Omental fat pad (tissue), 4 donors: ENCODE measurements around the gene MROH2B. TPM values are rescaled to one million over a fixed set of nuclear protein-coding genes. Genes with fewer than 3 reads are reported as not detected.

Experiments used
- ATAC-seq: fragments of 150-250 bp; one replicate; pipeline ENCODE4 v1.9.1; 2016; ENCODE audit warnings: mild to moderate bottlenecking, moderate library complexity; ENCODE audit not compliant: low FRiP score
- DNase-seq: peaks from one replicate; pipeline ENCODE4 v3.0.0-alpha.2; 2019; ENCODE audit warnings: low spot score
- total RNA-seq, 4 donors: library from RNA; depleted of rRNA; stranded (reverse); fragments of >200 nt; gene quantifications; one replicate each; pipeline ENCODE4 v1.1.0, GENCODE V29; 2016
- TF ChIP-seq, protein P1 (sequence below), 3 donors: fragments of 450-650 bp; IDR thresholded peaks; one replicate each; pipeline ENCODE4 v1.5.1; 2016 to 2017; ENCODE audit warnings: antibody characterized with exemption in 3 of 3, mild to moderate bottlenecking in 3 of 3, moderate library complexity in 2 of 3

Gene MROH2B
- not detected for total RNA-seq

DNA sequence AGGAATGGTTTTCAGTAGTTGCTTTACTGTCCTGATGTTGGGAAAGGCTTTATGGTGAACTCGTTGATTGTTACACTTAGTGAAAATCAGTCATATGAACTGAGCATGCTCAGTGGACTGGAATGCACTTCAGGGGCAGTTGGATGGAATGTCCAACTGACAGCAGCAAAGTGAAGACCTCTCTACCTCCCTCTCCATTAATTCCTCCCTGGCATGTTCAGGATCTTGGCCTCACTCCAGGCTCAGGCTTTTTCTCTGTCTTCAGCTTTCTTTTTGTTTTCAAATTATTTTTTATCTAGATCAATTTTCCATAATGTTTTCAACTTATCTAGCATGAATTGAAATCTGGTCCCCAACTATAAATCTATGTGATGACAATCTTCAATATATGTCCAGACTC lies at the start of gene MROH2B:
MROH2B (minus strand) TSS at position 101 of the 400 bp plus-strand sequence. CDS start 490 bp downstream, outside the sequence.
- DNase-seq (no peak), ATAC-seq (no peak)
- TF ChIP-seq, protein P1, sequence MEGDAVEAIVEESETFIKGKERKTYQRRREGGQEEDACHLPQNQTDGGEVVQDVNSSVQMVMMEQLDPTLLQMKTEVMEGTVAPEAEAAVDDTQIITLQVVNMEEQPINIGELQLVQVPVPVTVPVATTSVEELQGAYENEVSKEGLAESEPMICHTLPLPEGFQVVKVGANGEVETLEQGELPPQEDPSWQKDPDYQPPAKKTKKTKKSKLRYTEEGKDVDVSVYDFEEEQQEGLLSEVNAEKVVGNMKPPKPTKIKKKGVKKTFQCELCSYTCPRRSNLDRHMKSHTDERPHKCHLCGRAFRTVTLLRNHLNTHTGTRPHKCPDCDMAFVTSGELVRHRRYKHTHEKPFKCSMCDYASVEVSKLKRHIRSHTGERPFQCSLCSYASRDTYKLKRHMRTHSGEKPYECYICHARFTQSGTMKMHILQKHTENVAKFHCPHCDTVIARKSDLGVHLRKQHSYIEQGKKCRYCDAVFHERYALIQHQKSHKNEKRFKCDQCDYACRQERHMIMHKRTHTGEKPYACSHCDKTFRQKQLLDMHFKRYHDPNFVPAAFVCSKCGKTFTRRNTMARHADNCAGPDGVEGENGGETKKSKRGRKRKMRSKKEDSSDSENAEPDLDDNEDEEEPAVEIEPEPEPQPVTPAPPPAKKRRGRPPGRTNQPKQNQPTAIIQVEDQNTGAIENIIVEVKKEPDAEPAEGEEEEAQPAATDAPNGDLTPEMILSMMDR (IDR thresholded peaks at IDR 0.05), result no peak

DNA sequence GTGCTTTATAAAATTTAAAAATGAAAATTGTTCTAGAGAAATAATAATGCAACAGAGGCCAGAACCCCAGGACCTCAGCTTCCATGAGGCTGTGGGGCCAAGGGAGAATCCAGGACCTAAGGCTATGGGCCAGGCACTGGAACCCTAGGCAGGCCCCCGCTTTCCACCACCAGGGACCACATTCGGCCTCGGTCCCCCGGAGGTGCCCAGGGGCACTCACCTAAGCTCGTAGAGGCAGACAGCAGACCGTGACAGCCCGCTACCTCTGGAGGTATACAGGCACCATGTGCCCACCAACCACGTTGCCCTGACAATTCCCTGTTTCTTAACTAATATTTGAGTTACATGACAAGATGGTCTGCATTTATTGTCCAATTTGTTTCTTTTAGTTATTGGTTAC lies 49.5 kb upstream of the MROH2B start:
- TF ChIP-seq, protein P1 (IDR thresholded peaks at IDR 0.05), result no peak
- ATAC-seq (no peak), DNase-seq (no peak)

DNA sequence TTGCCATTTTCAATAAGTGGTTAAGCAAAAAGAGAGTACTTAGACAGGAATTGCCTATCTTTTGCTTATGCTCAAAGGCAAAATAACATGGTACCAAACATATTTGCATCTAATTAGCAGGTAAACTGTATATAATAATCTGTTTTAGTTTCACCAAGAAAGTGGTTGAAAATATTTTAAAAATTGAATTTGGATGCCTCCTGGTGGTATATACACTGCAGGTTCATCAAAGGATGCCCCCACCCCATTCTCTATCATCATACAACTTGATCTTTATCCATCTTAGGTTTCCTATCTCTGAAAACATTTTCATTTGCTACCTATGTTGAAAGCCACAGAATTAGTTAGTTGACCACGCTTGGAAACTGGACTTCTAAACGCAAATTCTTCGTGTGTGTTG lies 47.0 kb upstream of the MROH2B start:
- TF ChIP-seq, protein P1 (IDR thresholded peaks at IDR 0.05), result no peak
- ATAC-seq, result no peak
- no peak for DNase-seq

DNA sequence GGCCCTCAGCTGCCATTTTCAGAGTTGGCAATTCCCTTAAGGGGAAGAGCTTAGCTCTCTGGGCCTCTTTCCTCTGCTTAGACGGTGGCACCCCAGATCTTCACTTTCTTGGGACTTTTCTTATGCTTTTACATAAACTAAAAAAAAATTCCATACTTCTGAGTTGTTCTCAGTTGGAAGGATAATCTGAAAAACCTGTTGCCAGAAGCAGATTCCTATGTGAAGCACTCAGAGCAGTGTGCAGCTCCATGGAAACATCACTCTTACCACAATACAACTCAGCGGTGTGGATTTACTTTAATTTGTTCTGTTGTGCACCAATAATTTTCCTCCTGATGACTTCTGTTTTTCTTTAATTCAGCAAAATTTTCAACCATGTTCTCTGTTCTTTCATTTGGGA lies 44.1 kb upstream of the MROH2B start:
- TF ChIP-seq, protein P1 (IDR thresholded peaks at IDR 0.05), result no peak
- DNase-seq (no peak), ATAC-seq (no peak)

DNA sequence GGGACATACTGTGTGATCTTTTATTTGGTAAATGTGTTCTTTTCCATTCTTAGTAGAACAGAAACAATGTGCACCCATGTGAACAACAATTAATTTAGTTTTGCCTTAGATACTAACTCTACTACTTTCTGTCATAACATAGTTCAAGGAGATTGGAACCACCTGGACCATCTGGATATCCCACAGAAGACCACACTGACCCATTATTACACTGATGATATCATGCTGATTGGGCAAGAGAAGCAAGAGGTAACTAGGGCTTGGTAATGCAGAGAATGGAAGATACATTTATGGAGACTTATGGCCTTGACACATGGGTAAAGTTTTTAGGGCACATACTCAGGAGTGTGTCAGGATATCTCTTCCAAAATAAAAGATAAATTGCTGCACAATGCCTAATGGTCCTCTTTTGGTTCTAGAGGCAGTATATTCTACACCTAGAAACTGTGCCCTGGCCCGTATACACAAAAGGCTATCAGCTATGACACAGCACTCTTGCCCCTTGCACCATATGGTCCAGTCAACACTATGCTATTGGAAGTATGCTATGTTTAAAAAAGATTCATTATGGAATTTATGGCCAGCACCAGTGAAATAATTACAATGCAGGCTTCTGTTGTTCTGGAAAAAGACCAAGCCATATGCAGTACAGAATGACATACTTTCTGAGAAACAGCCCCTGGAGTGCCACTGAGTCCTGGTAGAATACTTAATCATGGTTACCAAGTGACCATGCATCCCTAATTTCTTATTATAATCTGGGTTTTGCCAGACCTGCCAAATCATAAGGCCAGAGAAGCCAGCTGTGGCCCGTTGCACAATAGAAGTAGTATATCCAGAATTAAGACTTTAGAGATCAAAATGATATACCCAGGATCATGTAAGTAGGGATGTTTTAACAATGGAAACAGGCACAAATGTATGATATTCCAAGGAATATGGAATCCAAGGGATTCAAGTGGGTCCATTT lies 41.6 kb upstream of the MROH2B start:
- TF ChIP-seq, protein P1 (IDR thresholded peaks at IDR 0.05), result no peak
- DNase-seq (no peak), ATAC-seq (no peak)

DNA sequence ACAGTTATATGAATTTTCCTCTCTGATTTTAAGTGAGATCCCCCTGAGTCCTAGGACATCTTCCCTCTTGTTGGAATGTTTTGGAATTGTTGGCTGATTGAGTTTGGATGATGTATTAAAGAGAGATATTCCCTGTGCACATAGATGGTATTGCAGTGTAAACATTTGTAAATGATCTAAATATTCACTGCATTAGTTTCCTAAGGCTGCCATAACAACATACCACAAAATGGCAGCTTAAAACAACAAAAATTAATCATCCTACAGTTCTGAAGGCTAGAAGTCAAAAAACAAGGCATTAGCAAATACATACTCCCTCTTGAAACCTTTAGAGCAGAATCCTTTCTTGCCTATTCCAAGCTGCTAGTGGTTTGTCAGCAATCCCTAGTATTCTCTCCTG lies 38.0 kb upstream of the MROH2B start:
- TF ChIP-seq, protein P1 (IDR thresholded peaks at IDR 0.05), result no peak
- DNase-seq (no peak), ATAC-seq (no peak)

DNA sequence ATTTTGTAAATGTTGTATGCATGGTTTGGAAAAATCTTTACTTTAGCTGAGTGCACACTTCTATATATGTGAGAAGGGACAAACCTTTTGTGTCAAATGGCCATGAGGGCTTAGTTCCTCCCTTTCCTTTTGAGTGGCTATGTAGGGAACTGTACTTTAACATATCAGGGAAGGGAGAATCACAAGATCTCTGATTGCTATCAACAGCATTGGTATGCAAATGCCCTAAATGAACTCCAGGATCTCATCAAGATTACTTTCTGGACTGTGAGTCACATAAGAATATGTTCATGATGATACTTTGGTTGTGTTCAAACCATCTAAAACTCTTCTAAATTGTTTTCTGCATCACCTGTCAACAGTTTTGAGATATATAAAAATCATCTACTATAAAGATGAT lies 31.2 kb upstream of the MROH2B start:
- TF ChIP-seq, protein P1 (IDR thresholded peaks at IDR 0.05), result no peak
- no peak for DNase-seq
- no peak for ATAC-seq
